Measurements from ENCODE around the gene PHF20. TPM values are rescaled to one million over a fixed set of nuclear protein-coding genes. Genes with fewer than 3 reads are reported as not detected.
A peak's percentile ranks its signal among the peaks of the same experiment; 100 is the strongest.

PHF20 gene
- polyA plus RNA-seq, 1 donor from 2014 or later, result 107 TPM

- Mint-ChIP-seq H3K9me3 (no peaks in the 10 kb centered on the region), H3K36me3 (peaks cover 7% of the 10 kb centered on the region), H3K27ac (peak overlapping the region in 1 of 3 donors; percentile 72), H3K27me3 (no peaks in the 10 kb centered on the region), H3K4me3 (no peak overlapping the region), H3K4me1 (peaks cover 4 to 9% (median 9%) of the 10 kb centered on the region in 3 donors)
Measured at GRCh38 chr20:35788796-35789195, 17.0 kb downstream of the PHF20 start.

GRCh38 chr20:35791097-35791496, 19.3 kb downstream of the PHF20 start:
- Mint-ChIP-seq H3K4me1 (peaks cover 10 to 15% (median 14%) of the 10 kb centered on the region in 3 donors), H3K27ac (peak overlapping the region in 1 of 3 donors; percentile 82), H3K4me3 (no peak overlapping the region)

GRCh38 chr20:35791821-35792220, 20.0 kb downstream of the PHF20 start:
- peaks cover 17 to 22% (median 20%) of the 10 kb centered on the region in 3 donors for H3K4me1 Mint-ChIP-seq
- H3K36me3 Mint-ChIP-seq, result peaks cover 10% of the 10 kb centered on the region
- H3K4me3 Mint-ChIP-seq, result no peak overlapping the region
- no peaks in the 10 kb centered on the region for H3K9me3 Mint-ChIP-seq
- H3K27me3 Mint-ChIP-seq, result no peaks in the 10 kb centered on the region
- peak overlapping the region in 2 of 3 donors; percentile 82 to 84 for H3K27ac Mint-ChIP-seq

More at GRCh38 chr20:35791097-35791496, 19.3 kb downstream of the PHF20 start:
- Mint-ChIP-seq H3K36me3 (peaks cover 7% of the 10 kb centered on the region), H3K9me3 (no peaks in the 10 kb centered on the region), H3K27me3 (no peaks in the 10 kb centered on the region)

- H3K36me3 Mint-ChIP-seq, result peaks cover 10% of the 10 kb centered on the region
- H3K9me3 Mint-ChIP-seq, result no peaks in the 10 kb centered on the region
- peak overlapping the region; percentile 62 to 93 (median 82) for H3K27ac Mint-ChIP-seq
- H3K4me1 Mint-ChIP-seq, result peaks cover 18 to 22% (median 20%) of the 10 kb centered on the region in 3 donors
- no peaks in the 10 kb centered on the region for H3K27me3 Mint-ChIP-seq
- no peak overlapping the region for H3K4me3 Mint-ChIP-seq
Measured at GRCh38 chr20:35792740-35793139, 20.9 kb downstream of the PHF20 start.

- H3K27me3 Mint-ChIP-seq, result no peaks in the 10 kb centered on the region
- peaks cover 18 to 25% (median 20%) of the 10 kb centered on the region in 3 donors for H3K4me1 Mint-ChIP-seq
- H3K27ac Mint-ChIP-seq, result peak overlapping the region; percentile 94 to 98 (median 96)
- peaks cover 9% of the 10 kb centered on the region for H3K36me3 Mint-ChIP-seq
- peak overlapping the region in 3 of 4 donors; percentile 43 to 87 (median 60) for H3K4me3 Mint-ChIP-seq
- no peaks in the 10 kb centered on the region for H3K9me3 Mint-ChIP-seq
Measured at GRCh38 chr20:35796571-35796970, 24.8 kb downstream of the PHF20 start.

- no peak overlapping the region for H3K4me3 Mint-ChIP-seq
Measured at GRCh38 chr20:35801865-35802264, 30.1 kb downstream of the PHF20 start.

GRCh38 chr20:35806075-35806474, 34.3 kb downstream of the PHF20 start:
- no peaks in the 10 kb centered on the region for H3K9me3 Mint-ChIP-seq
- peaks cover 5% of the 10 kb centered on the region for H3K36me3 Mint-ChIP-seq
- no peaks in the 10 kb centered on the region for H3K27me3 Mint-ChIP-seq
- H3K4me1 Mint-ChIP-seq, result peaks cover 3 to 13% (median 8%) of the 10 kb centered on the region in 3 donors
- no peak overlapping the region for H3K4me3 Mint-ChIP-seq
- no peak overlapping the region for H3K27ac Mint-ChIP-seq

More at GRCh38 chr20:35801865-35802264, 30.1 kb downstream of the PHF20 start:
- H3K27me3 Mint-ChIP-seq, result no peaks in the 10 kb centered on the region
- H3K4me1 Mint-ChIP-seq, result peaks cover 0 to 8% (median 5%) of the 10 kb centered on the region in 3 donors
- H3K36me3 Mint-ChIP-seq, result peaks cover 2% of the 10 kb centered on the region
- no peaks in the 10 kb centered on the region for H3K9me3 Mint-ChIP-seq
- H3K27ac Mint-ChIP-seq, result no peak overlapping the region

- Mint-ChIP-seq H3K4me1 (peaks cover 3 to 12% (median 12%) of the 10 kb centered on the region in 3 donors), H3K4me3 (no peak overlapping the region), H3K27ac (no peak overlapping the region), H3K9me3 (no peaks in the 10 kb centered on the region), H3K36me3 (peaks cover 7% of the 10 kb centered on the region), H3K27me3 (no peaks in the 10 kb centered on the region)
Measured at GRCh38 chr20:35807877-35808276, 36.1 kb downstream of the PHF20 start.

GRCh38 chr20:35820715-35821114, 48.9 kb downstream of the PHF20 start:
- Mint-ChIP-seq H3K27me3 (no peaks in the 10 kb centered on the region), H3K9me3 (no peaks in the 10 kb centered on the region), H3K4me3 (no peak overlapping the region), H3K36me3 (peaks cover 6% of the 10 kb centered on the region), H3K27ac (peak overlapping the region in 1 of 3 donors; percentile 3), H3K4me1 (peaks cover 12 to 20% (median 15%) of the 10 kb centered on the region in 3 donors)

- no peaks in the 10 kb centered on the region for H3K27me3 Mint-ChIP-seq
- H3K4me1 Mint-ChIP-seq, result peaks cover 16 to 25% (median 22%) of the 10 kb centered on the region in 3 donors
- H3K36me3 Mint-ChIP-seq, result peaks cover 6% of the 10 kb centered on the region
- H3K9me3 Mint-ChIP-seq, result no peaks in the 10 kb centered on the region
- peak overlapping the region in 2 of 3 donors; percentile 3 to 41 for H3K27ac Mint-ChIP-seq
- H3K4me3 Mint-ChIP-seq, result no peak overlapping the region
Measured at GRCh38 chr20:35821807-35822242, 50.0 kb downstream of the PHF20 start.

GRCh38 chr20:35823147-35823546, 51.3 kb downstream of the PHF20 start:
- Mint-ChIP-seq H3K4me1 (peaks cover 16 to 25% (median 22%) of the 10 kb centered on the region in 3 donors), H3K36me3 (peaks cover 6% of the 10 kb centered on the region), H3K4me3 (no peak overlapping the region), H3K27ac (no peak overlapping the region), H3K27me3 (no peaks in the 10 kb centered on the region), H3K9me3 (no peaks in the 10 kb centered on the region)

GRCh38 chr20:35823937-35824336, 52.1 kb downstream of the PHF20 start:
- Mint-ChIP-seq H3K27ac (no peak overlapping the region), H3K4me1 (peaks cover 16 to 25% (median 22%) of the 10 kb centered on the region in 3 donors), H3K27me3 (no peaks in the 10 kb centered on the region), H3K36me3 (peaks cover 6% of the 10 kb centered on the region), H3K4me3 (no peak overlapping the region), H3K9me3 (no peaks in the 10 kb centered on the region)

- Mint-ChIP-seq H3K36me3 (peaks cover 7% of the 10 kb centered on the region), H3K4me3 (no peak overlapping the region), H3K4me1 (peaks cover 15 to 21% (median 16%) of the 10 kb centered on the region in 3 donors), H3K9me3 (no peaks in the 10 kb centered on the region), H3K27ac (no peak overlapping the region), H3K27me3 (no peaks in the 10 kb centered on the region)
Measured at GRCh38 chr20:35826397-35826998, 54.7 kb downstream of the PHF20 start.

GRCh38 chr20:35828434-35828833, 56.6 kb downstream of the PHF20 start:
- Mint-ChIP-seq H3K4me3 (no peak overlapping the region), H3K4me1 (peaks cover 21 to 31% (median 22%) of the 10 kb centered on the region in 3 donors), H3K9me3 (no peaks in the 10 kb centered on the region), H3K27me3 (no peaks in the 10 kb centered on the region), H3K27ac (peak overlapping the region in 1 of 3 donors; percentile 73), H3K36me3 (peaks cover 1% of the 10 kb centered on the region)

- Mint-ChIP-seq H3K27ac (no peak overlapping the region), H3K4me3 (no peak overlapping the region), H3K4me1 (peaks cover 22 to 29% (median 23%) of the 10 kb centered on the region in 3 donors), H3K36me3 (peaks cover 1% of the 10 kb centered on the region), H3K27me3 (no peaks in the 10 kb centered on the region), H3K9me3 (no peaks in the 10 kb centered on the region)
Measured at GRCh38 chr20:35828916-35829315, 57.1 kb downstream of the PHF20 start.

GRCh38 chr20:35830264-35830663, 58.4 kb downstream of the PHF20 start:
- Mint-ChIP-seq H3K4me1 (peaks cover 24 to 28% (median 24%) of the 10 kb centered on the region in 3 donors), H3K27ac (no peak overlapping the region), H3K27me3 (no peaks in the 10 kb centered on the region), H3K4me3 (no peak overlapping the region), H3K36me3 (peaks cover 3% of the 10 kb centered on the region), H3K9me3 (no peaks in the 10 kb centered on the region)
